WTC11 (cell line): Measurements from ENCODE around the gene RSPO1. TPM values are rescaled to one million over a fixed set of nuclear protein-coding genes. Genes with fewer than 3 reads are reported as not detected.

Experiments
- ATAC-seq: fragments of 200-7000 bp; cut with Tn5 transposase; 2 replicates; pipeline ENCODE4 v1.10.0; 2021; ENCODE audit warnings: mild to moderate bottlenecking, moderate library complexity
- CTCF ChIA-PET: fragments of 300-600 bp; sonication (Branson Sonifier 250); formaldehyde crosslinking; loops from one replicate; lab custom pipeline; 2021; ENCODE audit warnings: antibody characterized with exemption; lab: Charles Lee
- POLR2A ChIA-PET: fragments of 350-600 bp; sonication (Branson Sonifier 250); formaldehyde crosslinking; loops from one replicate; lab custom pipeline; 2021; ENCODE audit warnings: antibody characterized with exemption; lab: Charles Lee
- DNase-seq: peaks from one replicate; pipeline ENCODE4 v3.0.0; 2021; ENCODE audit warnings: low spot score
- H3K27ac Mint-ChIP-seq: 2 replicates; pipeline ENCODE4 v1.8.0; 2021; ENCODE audit warnings: mixed read lengths
- H3K27me3 Mint-ChIP-seq: 2 replicates; pipeline ENCODE4 v1.8.0; 2021; ENCODE audit warnings: low read depth, mild to moderate bottlenecking, moderate library complexity, mixed read lengths
- H3K36me3 Mint-ChIP-seq: 2 replicates; pipeline ENCODE4 v1.8.0; 2021; ENCODE audit warnings: mixed read lengths
- H3K4me1 Mint-ChIP-seq: 2 replicates; pipeline ENCODE4 v1.8.0; 2022; ENCODE audit warnings: mixed read lengths
- H3K4me3 Mint-ChIP-seq: 2 replicates; pipeline ENCODE4 v1.8.0; 2021; ENCODE audit warnings: mild to moderate bottlenecking, moderate library complexity, mixed read lengths
- H3K9me3 Mint-ChIP-seq: 2 replicates; pipeline ENCODE4 v1.8.0; 2021; ENCODE audit warnings: mixed read lengths
- ARID4B ChIP-seq: sonication (generic); formaldehyde crosslinking; IDR thresholded peaks from 2 replicates; pipeline ENCODE4 v1.8.0; 2023; ENCODE audit warnings: missing genetic modification reagents, mild to moderate bottlenecking, borderline replicate concordance
- CBFB ChIP-seq: sonication (generic); formaldehyde crosslinking; IDR thresholded peaks from 2 replicates; pipeline ENCODE4 v1.8.1; 2022; ENCODE audit warnings: mild to moderate bottlenecking, low read depth, missing genetic modification reagents
- CREB1 ChIP-seq: sonication (generic); formaldehyde crosslinking; IDR thresholded peaks from 2 replicates; pipeline ENCODE4 v1.8.0; 2023; ENCODE audit warnings: mild to moderate bottlenecking, missing genetic modification reagents
- CREM ChIP-seq: sonication (generic); formaldehyde crosslinking; IDR thresholded peaks from 2 replicates; pipeline ENCODE4 v1.8.1; 2022; ENCODE audit warnings: mild to moderate bottlenecking, missing genetic modification reagents, moderate library complexity
- ETV6 ChIP-seq: sonication (generic); formaldehyde crosslinking; IDR thresholded peaks from 2 replicates; pipeline ENCODE4 v1.8.1; 2022; ENCODE audit warnings: mild to moderate bottlenecking, missing genetic modification reagents
- FOXK1 ChIP-seq: sonication (generic); formaldehyde crosslinking; IDR thresholded peaks from 2 replicates; pipeline ENCODE4 v1.8.0; 2022; ENCODE audit warnings: mild to moderate bottlenecking, moderate library complexity, missing genetic modification reagents
- FOXP1 ChIP-seq: sonication (generic); formaldehyde crosslinking; IDR thresholded peaks from 2 replicates; pipeline ENCODE4 v1.8.0; 2022; ENCODE audit warnings: missing genetic modification reagents, mild to moderate bottlenecking, moderate library complexity, borderline replicate concordance
- GABPB1 ChIP-seq: sonication (generic); formaldehyde crosslinking; IDR thresholded peaks from 2 replicates; pipeline ENCODE4 v1.8.1; 2023; ENCODE audit warnings: mild to moderate bottlenecking, missing genetic modification reagents
- GTF2I ChIP-seq: fragments of 250-450 bp; sonication (Bioruptor Pico); conservative IDR thresholded peaks from 2 replicates; pipeline ENCODE4 v1.4.0; 2021; ENCODE audit warnings: mild to moderate bottlenecking
- JUN ChIP-seq: sonication (generic); formaldehyde crosslinking; IDR thresholded peaks from 2 replicates; pipeline ENCODE4 v1.8.0; 2023; ENCODE audit warnings: mild to moderate bottlenecking, missing genetic modification reagents
- PREB ChIP-seq: sonication (generic); formaldehyde crosslinking; IDR thresholded peaks from 2 replicates; pipeline ENCODE4 v1.8.1; 2022; ENCODE audit warnings: mild to moderate bottlenecking, missing genetic modification reagents, moderate library complexity, borderline replicate concordance
- RORB ChIP-seq: fragments of 250-450 bp; sonication (Bioruptor Pico); IDR thresholded peaks from 2 replicates; pipeline ENCODE4 v1.9.0; 2021; ENCODE audit warnings: mild to moderate bottlenecking
- SMAD3 ChIP-seq: sonication (generic); formaldehyde crosslinking; IDR thresholded peaks from 2 replicates; pipeline ENCODE4 v1.8.0; 2022; ENCODE audit warnings: missing genetic modification reagents, mild to moderate bottlenecking, borderline replicate concordance
- SOX15 ChIP-seq: fragments of 250-450 bp; sonication (Bioruptor Pico); IDR thresholded peaks from 2 replicates; pipeline ENCODE4 v1.9.0; 2021; ENCODE audit warnings: mild to moderate bottlenecking
- ZNF396 ChIP-seq: fragments of 250-450 bp; sonication (Bioruptor Pico); IDR thresholded peaks from 2 replicates; pipeline ENCODE4 v1.8.0; 2021; ENCODE audit warnings: mild to moderate bottlenecking, moderate library complexity, borderline replicate concordance
- total RNA-seq: library from RNA; stranded (reverse); gene quantifications from 3 replicates; pipeline ENCODE4 v1.2.3, GENCODE V29; 2021
- TF ChIP-seq, protein P1 (sequence below): sonication (generic); formaldehyde crosslinking; conservative IDR thresholded peaks from 2 replicates; pipeline ENCODE4 v1.8.1; 2023; ENCODE audit warnings: mild to moderate bottlenecking, low read depth, missing genetic modification reagents, moderate library complexity
- TF ChIP-seq, protein P2 (sequence below): sonication (generic); formaldehyde crosslinking; IDR thresholded peaks from 2 replicates; pipeline ENCODE4 v1.8.0; 2022; ENCODE audit warnings: mild to moderate bottlenecking, missing genetic modification reagents
- TF ChIP-seq, protein P3 (sequence below): fragments of 250-450 bp; sonication (Bioruptor Pico); IDR thresholded peaks from 2 replicates; pipeline ENCODE4 v2.1.2; 2022; ENCODE audit warnings: mild to moderate bottlenecking, moderate library complexity

Gene RSPO1
- total RNA-seq, 1 experiment from 2014 or later: 0.13 TPM

GRCh38 chr1:37655274-37655673, 20.6 kb upstream of the RSPO1 start:
- ATAC-seq (peak; percentile 60), DNase-seq (no peak)
- H3K36me3 Mint-ChIP-seq: no peaks in the 10 kb centered on the region
- peaks cover 3% of the 10 kb centered on the region for H3K4me1 Mint-ChIP-seq
- H3K9me3 Mint-ChIP-seq: no peaks in the 10 kb centered on the region
- ChIA-PET POLR2A (no interaction called here), CTCF (interaction anchor here (0.6 to 2.8 kb wide), 4 partner anchors 27 to 111 kb away, joined by 3 to 25 read pairs (median 4); no protein-coding TSS in a partner anchor)
- TF ChIP-seq FOXP1 (CRISPR knock-in tag) (no peak), JUN (CRISPR knock-in tag) (no peak)
- no peak overlapping the region for H3K4me3 Mint-ChIP-seq
- H3K27ac Mint-ChIP-seq: no peak overlapping the region
- peaks cover 8% of the 10 kb centered on the region for H3K27me3 Mint-ChIP-seq

DNA sequence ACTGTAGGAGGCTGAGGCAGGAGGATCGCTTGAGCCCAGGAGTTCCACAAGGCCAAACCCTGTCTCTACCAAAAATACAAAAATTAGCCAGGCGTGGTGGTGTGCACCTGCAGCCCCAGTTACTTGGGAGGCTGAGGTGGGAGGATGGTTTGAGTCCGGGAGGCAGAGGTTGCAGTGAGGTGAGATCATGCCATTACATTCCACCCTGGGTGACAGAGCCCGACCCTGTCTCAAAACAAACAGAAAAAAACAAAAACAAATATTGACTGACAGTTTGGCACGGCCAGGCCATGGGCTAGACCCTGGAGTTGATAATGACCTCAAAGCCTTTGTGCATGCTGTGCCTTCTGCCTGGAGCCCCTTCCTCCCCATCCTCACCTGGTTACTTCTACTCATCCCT, 19.2 kb upstream of the RSPO1 start:
- H3K36me3 Mint-ChIP-seq: no peaks in the 10 kb centered on the region
- no peaks in the 10 kb centered on the region for H3K9me3 Mint-ChIP-seq
- ChIA-PET CTCF (interaction anchor here (0.9 kb wide), 1 partner anchor 206 kb away, joined by 4 read pairs; the partner anchor contains the start of gene MTF1), POLR2A (interaction anchor here (0.7 kb wide), 1 partner anchor 182 kb away, joined by 6 read pairs; no protein-coding TSS in a partner anchor)
- DNase-seq (no peak), ATAC-seq (no peak)
- no peak overlapping the region for H3K27ac Mint-ChIP-seq
- no peak for TF ChIP-seq ZNF396 (CRISPR knock-in tag)
- TF ChIP-seq GABPB1 (CRISPR knock-in tag): peak; percentile 50; the same call in 1 of the 2 replicates
- no peak overlapping the region for H3K4me3 Mint-ChIP-seq
- peaks cover 7% of the 10 kb centered on the region for H3K27me3 Mint-ChIP-seq
- H3K4me1 Mint-ChIP-seq: no peaks in the 10 kb centered on the region

- Mint-ChIP-seq H3K9me3 (no peaks in the 10 kb centered on the region), H3K36me3 (no peaks in the 10 kb centered on the region), H3K4me3 (no peak overlapping the region), H3K27me3 (peaks cover 7% of the 10 kb centered on the region), H3K27ac (no peak overlapping the region), H3K4me1 (no peaks in the 10 kb centered on the region)
- POLR2A ChIA-PET: no interaction called here
- ATAC-seq (no peak), DNase-seq (no peak)
- no peak for TF ChIP-seq PREB
- TF ChIP-seq GABPB1 (CRISPR knock-in tag): no peak
- no peak for TF ChIP-seq SMAD3 (CRISPR knock-in tag)
- TF ChIP-seq RORB (CRISPR knock-in tag): no peak
- TF ChIP-seq FOXK1 (CRISPR knock-in tag): no peak
- TF ChIP-seq, protein P1, sequence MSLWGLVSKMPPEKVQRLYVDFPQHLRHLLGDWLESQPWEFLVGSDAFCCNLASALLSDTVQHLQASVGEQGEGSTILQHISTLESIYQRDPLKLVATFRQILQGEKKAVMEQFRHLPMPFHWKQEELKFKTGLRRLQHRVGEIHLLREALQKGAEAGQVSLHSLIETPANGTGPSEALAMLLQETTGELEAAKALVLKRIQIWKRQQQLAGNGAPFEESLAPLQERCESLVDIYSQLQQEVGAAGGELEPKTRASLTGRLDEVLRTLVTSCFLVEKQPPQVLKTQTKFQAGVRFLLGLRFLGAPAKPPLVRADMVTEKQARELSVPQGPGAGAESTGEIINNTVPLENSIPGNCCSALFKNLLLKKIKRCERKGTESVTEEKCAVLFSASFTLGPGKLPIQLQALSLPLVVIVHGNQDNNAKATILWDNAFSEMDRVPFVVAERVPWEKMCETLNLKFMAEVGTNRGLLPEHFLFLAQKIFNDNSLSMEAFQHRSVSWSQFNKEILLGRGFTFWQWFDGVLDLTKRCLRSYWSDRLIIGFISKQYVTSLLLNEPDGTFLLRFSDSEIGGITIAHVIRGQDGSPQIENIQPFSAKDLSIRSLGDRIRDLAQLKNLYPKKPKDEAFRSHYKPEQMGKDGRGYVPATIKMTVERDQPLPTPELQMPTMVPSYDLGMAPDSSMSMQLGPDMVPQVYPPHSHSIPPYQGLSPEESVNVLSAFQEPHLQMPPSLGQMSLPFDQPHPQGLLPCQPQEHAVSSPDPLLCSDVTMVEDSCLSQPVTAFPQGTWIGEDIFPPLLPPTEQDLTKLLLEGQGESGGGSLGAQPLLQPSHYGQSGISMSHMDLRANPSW (CRISPR knock-in tag): no peak
- CTCF ChIA-PET: interaction anchor here (0.9 to 1.4 kb wide), 2 partner anchors 50 to 207 kb away, joined by 4 to 5 read pairs; partner anchors contain the start of gene MTF1
Measured at GRCh38 chr1:37652976-37653375, 18.3 kb upstream of the RSPO1 start.

DNA sequence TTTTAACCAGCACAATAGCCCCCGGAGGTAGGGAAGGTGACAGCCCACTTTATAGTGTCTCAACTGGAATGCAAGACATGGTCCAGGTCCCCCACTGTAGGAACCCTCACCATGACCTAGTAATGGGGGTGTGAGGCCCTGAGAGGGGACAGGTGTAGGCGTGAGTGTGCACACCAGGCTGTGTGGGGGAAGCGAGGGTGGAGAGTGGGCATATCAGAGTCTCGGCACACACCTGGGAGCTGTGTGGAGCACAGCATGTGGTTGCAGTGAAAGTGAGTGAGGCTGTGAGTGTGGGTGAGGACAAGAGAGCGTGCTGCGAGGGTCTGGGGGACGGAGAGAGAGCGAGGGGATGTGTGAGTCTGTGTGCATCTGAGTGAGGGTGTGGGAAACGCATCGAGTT, 17.1 kb upstream of the RSPO1 start:
- Mint-ChIP-seq H3K4me3 (no peak overlapping the region), H3K36me3 (no peaks in the 10 kb centered on the region), H3K4me1 (no peaks in the 10 kb centered on the region), H3K27me3 (peaks cover 3% of the 10 kb centered on the region), H3K27ac (no peak overlapping the region), H3K9me3 (no peaks in the 10 kb centered on the region)
- TF ChIP-seq, protein P2, sequence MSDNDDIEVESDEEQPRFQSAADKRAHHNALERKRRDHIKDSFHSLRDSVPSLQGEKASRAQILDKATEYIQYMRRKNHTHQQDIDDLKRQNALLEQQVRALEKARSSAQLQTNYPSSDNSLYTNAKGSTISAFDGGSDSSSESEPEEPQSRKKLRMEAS (CRISPR knock-in tag): no peak
- TF ChIP-seq CREB1 (no peak), SOX15 (CRISPR knock-in tag) (no peak), ETV6 (CRISPR knock-in tag) (no peak), CREM (CRISPR knock-in tag) (no peak), GTF2I (CRISPR knock-in tag) (no peak), ARID4B (no peak), CBFB (no peak)
- TF ChIP-seq, protein P3, sequence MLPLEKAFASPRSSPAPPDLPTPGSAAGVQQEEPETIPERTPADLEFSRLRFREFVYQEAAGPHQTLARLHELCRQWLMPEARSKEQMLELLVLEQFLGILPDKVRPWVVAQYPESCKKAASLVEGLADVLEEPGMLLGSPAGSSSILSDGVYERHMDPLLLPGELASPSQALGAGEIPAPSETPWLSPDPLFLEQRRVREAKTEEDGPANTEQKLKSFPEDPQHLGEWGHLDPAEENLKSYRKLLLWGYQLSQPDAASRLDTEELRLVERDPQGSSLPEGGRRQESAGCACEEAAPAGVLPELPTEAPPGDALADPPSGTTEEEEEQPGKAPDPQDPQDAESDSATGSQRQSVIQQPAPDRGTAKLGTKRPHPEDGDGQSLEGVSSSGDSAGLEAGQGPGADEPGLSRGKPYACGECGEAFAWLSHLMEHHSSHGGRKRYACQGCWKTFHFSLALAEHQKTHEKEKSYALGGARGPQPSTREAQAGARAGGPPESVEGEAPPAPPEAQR (CRISPR knock-in tag): no peak
- DNase-seq (no peak), ATAC-seq (no peak)
- POLR2A ChIA-PET: no interaction called here
- CTCF ChIA-PET: no interaction called here
